NCI-H187 (cell line): ENCODE results near the gene HIVEP3.

ENCODE experiments used
- DNase-seq, 2 experiments: peaks; one replicate each; lab custom pipeline; 2025; lab: John Stamatoyannopoulos, UW

The HIVEP3 gene

GRCh38 chr1:41665962-41666917 lies 252.5 kb downstream of the HIVEP3 start:
- DNase-seq = no peak

- DNase-seq = no peak
These were observed 253.7 kb downstream of the HIVEP3 start for GRCh38 chr1:41664861-41665640.

- DNase-seq = no peak
These were observed 254.9 kb downstream of the HIVEP3 start for GRCh38 chr1:41663671-41664400.

GRCh38 chr1:41662765-41663437 lies 255.8 kb downstream of the HIVEP3 start:
- DNase-seq = no peak

- DNase-seq = no peak
These were observed 256.5 kb downstream of the HIVEP3 start for GRCh38 chr1:41662061-41662764.

- no peak for DNase-seq
These were observed 257.2 kb downstream of the HIVEP3 start for GRCh38 chr1:41661428-41662060.

GRCh38 chr1:41660570-41661427 lies 257.9 kb downstream of the HIVEP3 start:
- DNase-seq = no peak

- DNase-seq = no peak
These were observed 258.8 kb downstream of the HIVEP3 start for GRCh38 chr1:41659903-41660302.

GRCh38 chr1:41659159-41659495 lies 259.6 kb downstream of the HIVEP3 start:
- no peak for DNase-seq

GRCh38 chr1:41658431-41659158 lies 260.1 kb downstream of the HIVEP3 start:
- no peak for DNase-seq

- DNase-seq = no peak
These were observed 260.9 kb downstream of the HIVEP3 start for GRCh38 chr1:41657679-41658295.

- DNase-seq = no peak
These were observed 261.8 kb downstream of the HIVEP3 start for GRCh38 chr1:41656825-41657500.

- DNase-seq = no peak
These were observed 262.7 kb downstream of the HIVEP3 start for GRCh38 chr1:41656068-41656467.

- no peak for DNase-seq
These were observed 263.1 kb downstream of the HIVEP3 start for GRCh38 chr1:41655632-41656031.

- DNase-seq = no peak
These were observed 265.1 kb downstream of the HIVEP3 start for GRCh38 chr1:41653574-41653973.

- DNase-seq = no peak
These were observed 266.1 kb downstream of the HIVEP3 start for GRCh38 chr1:41652384-41653265.
